Measurements from ENCODE around the gene DRC3. TPM values are rescaled to one million over a fixed set of nuclear protein-coding genes. Genes with fewer than 3 reads are reported as not detected.

The DRC3 gene
- total RNA-seq, 1 experiment from 2014 or later: 2.4 TPM

DNA sequence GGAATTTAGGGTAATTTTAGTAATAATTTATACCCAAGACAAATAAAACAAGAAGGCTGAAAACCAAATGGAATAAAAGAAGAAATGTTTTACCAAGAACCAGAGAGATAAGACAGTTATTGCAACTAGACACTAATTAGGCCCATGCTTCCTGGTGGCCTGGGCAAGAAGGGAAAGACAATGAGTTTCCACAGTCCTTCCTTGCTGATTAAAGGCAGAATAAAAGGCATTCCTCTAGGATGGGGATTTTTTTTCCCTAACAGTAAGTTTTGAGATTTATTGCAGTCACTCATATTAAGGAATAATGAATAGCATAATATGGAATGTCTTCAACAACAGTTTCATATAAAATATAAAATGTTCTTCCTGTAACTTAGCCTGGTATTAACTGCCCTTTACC lies 42.0 kb upstream of the DRC3 start (continued):
- TF ChIP-seq REST (IDR thresholded peaks at IDR 0.05; ENCODE audit: low read depth) (no peak), POLR2AphosphoS5 (IDR thresholded peaks at IDR 0.05; ENCODE audit: low read depth, low read length) (no peak), CEBPB (IDR thresholded peaks at IDR 0.05; ENCODE audit: low read depth) (no peak)

- H3K27ac ChIP-seq (ENCODE audit: low read depth, low read length): no peak overlapping the region
- BruUV-seq (replicated peaks): no TSS peak
- POLR2A ChIA-PET: interaction anchor here (0.9 to 1.3 kb wide), 2 partner anchors 10 to 27 kb away, joined by 3 read pairs; no protein-coding TSS in a partner anchor
These were observed 41.5 kb upstream of the DRC3 start for GRCh38 chr17:17931159-17931558.

More at GRCh38 chr17:17931159-17931558, 41.5 kb upstream of the DRC3 start:
- CTCF ChIA-PET: interaction anchor here (1.2 kb wide), 1 partner anchor 12 kb away, joined by 3 read pairs; no protein-coding TSS in a partner anchor
- H2AFZ ChIP-seq (ENCODE audit: low read depth, low read length, poor library complexity, severe bottlenecking): no peak overlapping the region
- RAD21 ChIA-PET (ENCODE audit: low non-redundant PET in 1 of 2, low total read pairs in 2 of 2, uncharacterized antibody in 2 of 2, unreplicated experiment in 2 of 2): no interaction called here
- no peaks in the 10 kb centered on the region for H3K9me2 ChIP-seq (ENCODE audit: insufficient read depth)
- H3K9me3 ChIP-seq (ENCODE audit: control insufficient read depth in 1 of 2, insufficient read depth in 1 of 2, low read depth in 1 of 2, low read length in 2 of 2): no peaks in the 10 kb centered on the region
- H3K4me1 ChIP-seq (ENCODE audit: control insufficient read depth in 1 of 2, insufficient read depth in 2 of 2, low read length in 2 of 2): peaks cover 10 to 28% of the 10 kb centered on the region in 2 experiments
- no peak for DNase-seq (ENCODE audit: low read depth, low spot score)
- no peaks in the 10 kb centered on the region for H4K20me1 ChIP-seq (ENCODE audit: insufficient read depth)
- no peak for ATAC-seq
- TF ChIP-seq RAD21 (IDR thresholded peaks at IDR 0.05; ENCODE audit: low read depth): no peak
- no peak for TF ChIP-seq FOSL1 (IDR thresholded peaks at IDR 0.05; ENCODE audit: low read depth)
- no peak for TF ChIP-seq JUND (IDR thresholded peaks at IDR 0.05)
- TF ChIP-seq CEBPB (IDR thresholded peaks at IDR 0.05; ENCODE audit: low read depth): no peak
- TF ChIP-seq ZNF274 (IDR thresholded peaks at IDR 0.05; ENCODE audit: low read depth, low read length): no peak
- no peak overlapping the region for H3K4me3 ChIP-seq (replicated peaks in 1 of 2; ENCODE audit: low read depth in 1 of 2, low read length in 2 of 2)
- no peak overlapping the region for H3K9ac ChIP-seq (ENCODE audit: low read length)
- intact Hi-C loops (cut with micrococcal nuclease): no loop called here
- H3K4me2 ChIP-seq (ENCODE audit: low read length): no peak overlapping the region
- no peaks in the 10 kb centered on the region for H3K27me3 ChIP-seq (ENCODE audit: insufficient read depth, low read length)
- H3K36me3 ChIP-seq (ENCODE audit: control insufficient read depth in 1 of 2, insufficient read depth in 2 of 2, low read length in 2 of 2): no peaks in the 10 kb centered on the region
- H3K79me2 ChIP-seq (ENCODE audit: insufficient read depth, low read length): no peaks in the 10 kb centered on the region

All from HCT116 (cell line).